GM20431 (cell line): ENCODE measurements around the gene FAM9C.
"Not testable (repeated sequence)": the region's sequence is repeated elsewhere in the genome, so short reads cannot be mapped to it uniquely, and the experiment has no call there.

Experiments used
- in situ Hi-C: fragments of 300-500 bp; cut with MseI, MboI; formaldehyde crosslinking; loops from one replicate; pipeline ENCODE4 v1.15.0; 2020; ENCODE audit warnings: low sequenced_read_pairs; ENCODE audit not compliant: unreplicated experiment

FAM9C gene

DNA sequence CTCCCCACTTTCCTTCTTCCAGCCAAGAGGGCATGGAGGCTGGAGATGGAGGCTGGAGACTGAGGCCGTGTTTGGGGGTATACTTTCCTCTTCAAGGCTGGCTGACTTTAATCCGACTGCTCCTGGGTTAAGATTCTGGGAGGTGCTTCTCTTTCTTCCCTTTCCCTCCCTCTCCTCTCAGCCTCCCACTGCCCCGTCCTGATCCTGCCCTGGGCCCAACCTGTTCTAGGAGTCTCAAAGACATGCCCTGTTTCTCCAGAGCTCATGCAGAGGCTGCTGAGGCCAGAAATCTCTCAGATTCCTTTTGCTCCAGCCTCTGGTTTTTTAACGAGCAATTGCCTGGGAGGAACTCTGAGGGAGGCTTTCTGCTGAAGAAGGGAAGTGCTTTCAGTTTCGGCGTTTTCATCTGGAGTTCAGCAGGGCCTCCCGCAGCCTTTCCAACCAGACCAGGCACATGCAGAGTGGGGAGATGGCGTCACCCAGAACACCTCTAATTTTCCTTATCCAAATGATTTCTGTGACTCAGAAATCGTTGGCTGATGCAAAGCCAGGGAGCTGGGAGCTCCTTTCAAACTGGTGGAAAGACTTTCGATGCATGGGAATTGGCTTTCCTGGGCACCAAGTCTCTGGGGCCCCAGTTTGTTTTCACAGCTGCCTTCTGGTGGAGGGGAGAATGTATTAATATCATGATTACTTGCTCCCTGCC lies 34.5 kb upstream of the FAM9C start:
- in situ Hi-C loops, result loop anchor here (25.0 kb wide), 1 partner anchor 92 kb away; the partner anchor contains the start of gene TMSB4X

DNA sequence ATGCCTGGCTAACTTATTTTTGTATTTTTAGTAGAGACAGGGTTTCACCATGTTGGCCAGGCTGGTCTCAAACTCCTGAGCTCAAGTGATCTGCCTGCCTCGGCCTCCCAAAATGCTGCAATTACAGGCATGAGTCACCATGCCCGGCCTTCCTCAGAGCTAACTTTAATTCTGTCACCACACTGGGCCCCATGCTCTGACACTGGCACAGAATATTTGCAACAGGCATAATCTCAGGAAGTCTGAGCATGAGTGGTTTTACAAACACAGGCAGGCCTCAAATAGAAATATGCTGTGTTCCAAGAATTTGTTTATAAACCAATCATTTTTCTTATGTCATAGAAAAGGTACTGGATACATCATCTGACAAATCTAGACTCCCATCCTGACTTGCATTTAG lies 32.7 kb upstream of the FAM9C start:
- in situ Hi-C loops, result loop anchor here (25.0 kb wide), 1 partner anchor 90 kb away; the partner anchor contains the start of gene TMSB4X

DNA sequence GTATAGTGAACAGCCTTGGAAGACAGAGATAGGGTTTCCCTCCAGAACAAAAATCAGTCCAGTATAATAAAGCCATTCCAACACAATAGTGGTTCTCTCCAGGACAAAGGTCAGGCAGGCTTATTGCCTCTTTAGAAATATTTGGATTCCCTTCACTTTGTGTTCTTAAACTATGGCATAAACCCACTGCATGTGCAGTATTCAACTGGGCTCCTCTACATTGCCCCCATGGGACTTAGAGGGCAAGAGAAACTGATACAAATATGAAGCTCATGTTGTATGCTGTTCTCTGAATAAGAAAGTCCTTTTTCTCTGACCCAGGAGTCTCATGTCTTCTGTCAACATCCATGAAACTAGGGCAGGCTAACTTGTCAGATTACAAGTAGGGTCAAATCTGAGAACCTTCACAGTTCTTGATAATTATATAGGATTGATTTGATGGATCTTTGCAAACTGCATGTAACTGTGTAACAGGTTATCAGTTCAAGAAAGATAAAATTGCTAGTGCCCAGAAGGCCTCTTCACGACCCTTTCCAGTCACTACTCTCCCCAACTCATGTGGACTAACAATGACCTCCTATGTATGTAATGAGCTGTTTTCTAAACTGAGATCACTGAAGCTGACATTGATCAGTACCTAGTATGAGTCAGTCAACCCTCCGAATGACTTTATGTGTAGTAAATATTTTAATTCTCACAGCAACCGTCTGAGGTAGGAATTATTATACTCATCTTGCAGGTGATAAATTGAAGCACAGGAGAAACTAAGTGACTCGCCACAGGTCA lies 31.9 kb upstream of the FAM9C start:
- in situ Hi-C loops, result loop anchor here (25.0 kb wide), 1 partner anchor 89 kb away; the partner anchor contains the start of gene TMSB4X

DNA sequence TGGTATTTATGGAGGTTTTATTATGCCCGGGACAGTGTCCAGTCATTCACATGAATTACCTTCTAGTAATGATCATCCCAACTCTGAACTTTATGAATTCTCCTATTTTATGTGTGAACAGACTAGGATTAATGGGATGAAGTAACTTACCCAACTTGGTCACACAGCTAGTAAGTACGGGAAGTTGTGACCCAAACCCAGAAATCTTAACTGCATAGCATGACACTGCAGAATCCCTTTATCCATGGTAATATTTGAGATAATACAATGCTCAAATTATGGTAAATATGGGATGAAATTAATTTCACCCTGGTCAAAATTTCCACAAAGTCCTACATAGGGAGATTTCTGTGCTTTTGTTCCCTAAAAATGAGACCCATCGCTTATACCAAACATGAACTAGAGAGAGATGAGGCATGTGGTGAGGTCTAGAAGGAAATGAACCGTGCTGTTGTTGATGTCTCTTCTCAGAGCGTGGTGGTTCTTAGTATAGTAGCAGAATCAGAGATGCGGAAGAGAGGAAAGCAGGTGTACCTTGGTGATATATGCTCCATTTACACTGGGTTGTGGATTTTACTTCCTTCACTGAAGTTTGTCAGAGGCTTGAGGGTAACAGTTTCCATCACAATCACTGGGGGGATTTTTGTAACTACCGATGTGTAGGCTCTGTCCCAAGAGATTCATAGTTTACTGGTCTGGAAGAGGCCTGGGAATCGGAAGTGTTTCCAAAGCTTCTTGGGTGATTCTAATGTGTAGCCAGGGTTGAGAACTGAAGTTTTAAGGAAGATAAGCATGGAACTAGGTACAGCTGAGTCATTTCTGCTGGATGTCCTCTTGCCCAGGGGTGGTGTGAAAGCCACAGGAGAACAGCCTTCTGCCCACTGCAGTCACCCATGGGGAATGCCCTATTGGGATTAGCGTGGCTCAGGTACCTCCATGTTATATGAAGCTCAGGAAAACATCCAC lies 30.2 kb upstream of the FAM9C start:
- in situ Hi-C loops, result loop anchor here (25.0 kb wide), 1 partner anchor 87 kb away; the partner anchor contains the start of gene TMSB4X

DNA sequence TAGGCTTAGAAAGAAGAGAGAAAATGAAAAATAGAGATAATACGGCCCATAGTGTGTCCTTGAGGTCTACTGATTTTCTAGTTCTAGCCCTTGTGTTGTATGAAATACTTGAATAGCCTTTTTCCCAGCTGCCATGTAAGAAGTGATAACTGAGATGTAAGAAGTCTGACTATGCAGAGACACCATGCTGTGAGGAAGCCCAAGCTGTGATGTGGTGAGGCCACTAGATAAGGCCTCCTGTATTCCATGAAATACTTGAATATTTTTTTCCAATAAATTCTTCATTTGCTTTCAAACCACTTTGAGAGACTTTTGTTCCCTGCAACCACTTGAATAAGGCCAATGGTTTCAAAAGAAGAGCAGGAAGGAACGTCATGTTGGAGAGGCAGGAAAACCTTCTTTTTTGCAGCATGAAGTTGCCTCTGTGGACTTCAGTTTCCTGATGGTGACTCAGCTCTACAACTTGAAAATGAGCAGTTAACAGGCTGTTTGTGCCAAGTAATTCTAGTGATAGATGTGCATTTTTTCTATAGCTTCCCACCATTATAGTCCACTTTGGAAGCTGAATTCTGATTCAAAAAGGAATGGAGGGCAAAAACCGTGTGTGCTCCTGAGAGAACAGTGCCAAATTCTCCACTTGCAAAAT lies 25.5 kb upstream of the FAM9C start:
- in situ Hi-C loops, result no loop called here

DNA sequence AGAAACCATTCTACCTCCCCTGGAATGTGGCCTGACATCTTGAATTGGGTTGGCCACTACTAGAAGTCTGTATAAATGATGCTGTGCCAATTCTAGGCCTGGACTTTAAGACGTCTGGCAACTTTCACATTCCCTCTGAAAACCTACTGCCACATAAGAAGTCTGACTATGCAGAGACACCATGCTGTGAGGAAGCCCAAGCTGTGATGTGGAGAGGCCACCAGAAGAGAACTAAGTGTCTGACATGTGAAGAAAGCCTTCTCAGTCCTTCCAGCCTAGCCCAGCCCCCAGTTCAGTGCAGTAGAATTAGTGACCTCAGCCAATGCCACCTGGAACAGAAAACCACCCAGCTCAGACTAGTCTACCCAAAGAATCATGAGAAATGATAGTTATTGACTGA lies 24.2 kb upstream of the FAM9C start:
- in situ Hi-C loops, result no loop called here

DNA sequence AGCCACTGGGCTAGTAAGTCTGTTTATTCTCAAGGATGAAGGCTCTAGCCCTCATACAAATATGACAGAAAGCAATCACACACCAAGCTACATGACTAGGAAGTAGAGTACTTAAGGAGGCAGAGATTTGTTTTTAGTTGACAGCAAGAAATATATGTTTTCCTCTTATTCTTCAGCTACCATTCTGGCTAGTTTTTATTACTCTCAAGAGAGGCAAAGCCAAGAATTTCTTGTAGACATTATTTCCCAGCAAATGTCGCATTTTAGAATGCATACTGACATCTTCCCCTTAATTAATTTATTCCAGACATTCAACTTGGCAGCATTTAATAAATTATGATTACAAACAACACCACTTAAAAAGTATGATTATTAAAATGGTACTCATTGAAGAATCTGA lies 23.4 kb upstream of the FAM9C start:
- in situ Hi-C loops, result no loop called here

DNA sequence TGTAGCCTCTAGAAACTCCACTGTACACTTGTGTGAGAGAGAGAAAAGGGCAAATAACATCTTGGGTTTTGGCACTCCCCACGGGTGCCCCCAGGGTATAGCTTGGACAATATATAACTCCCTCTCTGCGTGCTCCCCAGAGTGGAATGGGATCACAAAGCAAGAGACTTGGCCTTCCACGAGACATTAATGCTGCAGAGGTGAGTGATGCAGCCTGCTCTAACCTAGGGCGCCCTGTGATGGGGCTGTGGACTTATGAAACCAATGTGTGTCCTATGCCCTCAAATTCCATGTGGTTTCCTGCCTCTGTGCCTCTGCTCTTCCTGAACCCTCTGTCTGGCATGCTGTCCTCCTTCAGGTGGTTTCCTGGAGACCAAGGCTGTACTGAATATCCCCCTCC lies 22.0 kb upstream of the FAM9C start:
- in situ Hi-C loops, result no loop called here

DNA sequence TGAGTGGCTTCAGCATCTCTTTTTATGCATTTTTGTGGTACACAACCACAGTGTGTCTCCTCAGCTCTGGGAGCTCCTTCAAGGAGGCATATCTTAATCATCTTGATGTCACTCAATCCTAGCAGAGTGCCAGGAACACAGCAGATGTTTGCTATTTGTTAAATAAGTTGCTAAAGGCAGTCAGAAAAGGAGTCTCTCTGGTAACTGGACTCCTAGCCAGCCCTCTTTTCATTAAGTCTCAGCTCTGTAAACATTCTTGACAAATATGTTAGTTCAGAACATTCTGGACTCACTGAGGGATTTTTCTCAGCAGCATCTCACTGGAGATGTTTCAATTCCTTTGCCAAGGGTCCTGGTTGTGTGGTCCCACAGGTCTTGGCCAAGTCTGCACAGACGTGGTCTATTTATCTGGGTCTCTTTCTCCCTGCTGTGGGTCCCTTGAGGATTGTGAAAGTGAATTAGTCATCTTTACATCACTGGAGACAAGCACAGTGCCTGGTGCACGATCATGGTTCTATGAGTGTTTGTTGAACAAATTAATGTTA lies 20.3 kb upstream of the FAM9C start:
- in situ Hi-C loops, result no loop called here

DNA sequence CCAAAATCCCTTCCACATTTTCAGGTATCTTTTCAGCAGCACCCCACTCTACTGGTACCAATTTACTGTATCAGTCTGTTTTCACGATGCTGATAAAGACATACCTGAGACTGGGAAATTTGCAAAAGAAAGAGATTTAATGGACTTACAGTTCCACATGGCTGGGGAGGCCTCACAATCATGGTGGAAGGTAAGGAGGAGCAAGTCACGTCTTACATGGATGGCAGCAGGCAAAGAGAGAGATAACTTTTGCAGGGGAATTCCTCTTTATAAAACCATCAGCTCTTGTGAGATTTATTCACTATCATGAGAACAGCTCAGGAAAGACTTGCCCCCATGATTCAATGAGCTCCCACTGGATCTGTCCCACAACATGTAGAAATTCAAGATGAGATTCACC lies 18.7 kb upstream of the FAM9C start:
- in situ Hi-C loops, result not testable (repeated sequence)

DNA sequence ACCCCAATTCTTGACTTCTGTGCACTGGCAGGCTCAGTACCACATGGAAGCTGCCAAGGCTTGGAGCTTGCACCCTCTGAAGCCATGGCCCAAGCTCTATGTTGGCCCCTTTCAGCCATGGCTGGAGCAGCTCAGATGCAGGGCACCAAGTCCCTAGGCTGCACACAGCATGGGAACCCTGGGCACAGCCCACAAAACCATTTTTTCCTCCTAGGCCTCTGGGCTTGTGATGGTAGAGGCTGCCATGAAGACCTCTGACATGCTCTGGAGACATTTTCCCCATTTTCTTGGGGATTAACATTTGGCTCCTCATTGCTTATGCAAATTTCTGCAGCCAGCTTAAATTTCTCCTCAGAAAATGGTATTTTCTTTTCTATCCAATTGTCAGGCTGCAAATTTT lies 17.9 kb upstream of the FAM9C start:
- in situ Hi-C loops, result not testable (repeated sequence)

DNA sequence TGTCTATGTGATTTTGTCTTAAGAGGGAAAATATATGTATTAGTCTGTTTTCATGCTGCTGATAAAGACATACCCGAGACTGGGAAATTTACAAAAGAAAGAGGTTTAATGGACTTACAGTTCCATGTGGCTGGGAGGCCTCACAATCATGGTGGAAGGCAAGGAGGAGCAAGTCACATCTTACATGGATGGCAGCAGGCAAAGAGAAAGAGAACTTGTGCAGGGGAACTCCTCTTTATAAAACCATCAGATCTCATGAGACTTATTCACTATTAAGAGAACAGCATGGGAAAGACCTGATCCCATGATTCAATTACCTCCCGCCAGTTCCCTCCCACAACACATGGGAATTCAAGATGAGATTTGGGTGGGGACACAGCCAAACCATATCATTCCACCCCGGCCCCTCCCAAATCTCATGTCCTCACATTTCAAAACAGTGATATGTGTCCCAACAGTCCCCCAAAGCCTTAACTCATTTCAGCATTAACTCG lies 16.8 kb upstream of the FAM9C start:
- in situ Hi-C loops, result not testable (repeated sequence)

DNA sequence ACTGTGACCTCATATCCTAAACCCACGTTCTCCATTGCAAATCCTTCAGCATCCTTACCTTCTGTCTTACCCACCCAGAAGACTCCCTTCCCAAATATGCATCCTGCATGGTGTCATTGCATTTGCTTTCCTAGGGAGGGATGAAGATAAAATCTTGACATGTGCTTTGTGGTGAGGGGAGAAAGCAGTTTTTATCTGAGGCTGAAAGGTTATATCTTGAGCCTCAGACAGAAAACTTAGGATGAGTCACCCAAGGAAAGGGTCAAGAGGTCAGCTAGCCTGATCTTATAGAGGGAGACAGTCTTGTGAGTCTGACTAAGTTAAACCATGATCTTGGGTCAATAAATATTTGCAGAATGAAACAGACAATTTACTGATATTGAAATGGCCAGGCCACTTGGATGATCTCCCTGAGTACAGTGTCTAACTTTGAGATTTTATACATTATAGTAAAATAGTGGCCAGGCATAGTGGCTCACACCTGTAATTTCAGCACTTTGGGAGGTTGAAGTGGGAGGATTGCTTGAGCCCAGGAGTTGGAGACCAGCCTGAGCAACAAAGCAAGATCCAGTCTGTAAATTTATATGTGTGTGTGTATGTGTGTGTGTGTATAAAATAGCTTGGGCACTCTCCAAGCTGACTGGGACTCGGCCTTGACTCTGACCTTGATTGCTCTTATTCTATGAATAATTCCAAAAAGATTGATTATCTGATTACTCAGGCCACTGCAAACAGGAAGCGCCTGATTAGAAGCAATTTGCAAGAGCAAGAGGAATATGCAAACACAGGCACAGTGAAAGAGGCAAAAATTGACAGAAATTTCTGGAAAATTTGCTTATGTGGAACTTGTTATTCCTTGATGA lies 15.4 kb upstream of the FAM9C start:
- in situ Hi-C loops, result no loop called here

DNA sequence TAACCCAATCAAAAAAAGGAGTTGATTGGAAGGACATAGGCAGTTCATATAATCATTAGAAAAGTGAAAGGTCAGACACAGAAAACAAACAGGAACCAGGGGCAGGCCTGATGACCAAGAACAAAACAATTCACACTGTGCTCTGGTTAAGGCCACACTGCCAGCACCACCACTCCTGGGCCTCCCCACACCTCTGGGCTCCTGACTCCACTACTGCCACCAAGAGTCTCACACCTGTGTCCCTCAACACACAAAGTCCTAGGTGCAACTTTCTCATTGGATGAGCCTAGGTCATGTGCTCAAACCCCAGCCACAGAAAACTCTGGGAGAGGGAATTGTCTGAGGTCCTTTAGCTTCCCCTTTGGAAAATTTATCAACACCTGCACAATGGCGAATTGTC lies 11.1 kb upstream of the FAM9C start:
- in situ Hi-C loops, result no loop called here

DNA sequence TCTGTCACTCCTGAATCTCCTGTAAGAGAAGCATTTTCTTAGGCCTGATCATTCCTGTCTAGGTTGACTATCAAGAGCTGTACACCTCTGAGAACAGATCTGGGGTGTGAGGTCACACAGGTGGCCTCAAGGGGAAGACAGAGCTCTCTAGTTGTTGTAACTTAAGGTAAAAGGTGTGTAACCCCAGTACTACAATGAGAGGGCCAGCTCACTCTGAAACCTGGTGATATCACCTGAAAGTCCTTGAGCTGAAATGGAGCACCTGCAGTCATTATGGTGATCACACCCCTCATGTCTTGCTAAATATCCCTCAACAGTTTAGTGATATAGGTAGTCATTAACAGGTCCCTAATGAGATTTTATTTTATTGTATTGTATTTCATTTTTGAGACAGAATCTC lies 8.8 kb upstream of the FAM9C start:
- in situ Hi-C loops, result no loop called here

DNA sequence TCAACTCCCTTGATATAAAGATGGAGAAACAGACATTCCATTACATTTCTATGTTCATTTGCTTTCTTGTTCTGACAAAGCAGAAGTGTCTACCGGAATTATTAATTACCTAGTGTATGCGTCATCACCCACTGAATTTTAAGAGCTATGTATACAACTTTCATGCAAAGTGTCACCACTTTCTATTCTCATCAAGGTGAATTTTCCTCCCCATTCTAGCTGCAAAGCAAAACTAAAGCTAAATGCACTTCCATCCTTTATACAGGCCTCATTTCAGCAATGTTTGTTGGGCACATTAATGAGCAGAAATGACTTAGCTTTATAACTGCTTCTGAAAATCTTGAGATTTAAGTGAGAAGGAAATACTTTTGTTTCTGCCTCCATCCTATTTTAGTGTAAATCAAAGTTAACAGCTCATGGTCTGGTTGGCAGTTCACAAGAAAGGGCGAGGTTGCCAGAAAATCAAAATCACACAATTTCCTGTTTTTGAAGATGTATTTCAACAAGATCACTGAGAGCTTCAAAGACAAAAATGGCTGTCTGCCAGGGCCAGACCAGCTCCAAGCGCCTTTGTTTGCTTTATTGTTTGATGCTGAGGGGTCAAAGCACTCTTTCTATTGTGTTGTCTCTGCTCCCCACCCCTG lies 7.2 kb upstream of the FAM9C start:
- in situ Hi-C loops, result no loop called here

DNA sequence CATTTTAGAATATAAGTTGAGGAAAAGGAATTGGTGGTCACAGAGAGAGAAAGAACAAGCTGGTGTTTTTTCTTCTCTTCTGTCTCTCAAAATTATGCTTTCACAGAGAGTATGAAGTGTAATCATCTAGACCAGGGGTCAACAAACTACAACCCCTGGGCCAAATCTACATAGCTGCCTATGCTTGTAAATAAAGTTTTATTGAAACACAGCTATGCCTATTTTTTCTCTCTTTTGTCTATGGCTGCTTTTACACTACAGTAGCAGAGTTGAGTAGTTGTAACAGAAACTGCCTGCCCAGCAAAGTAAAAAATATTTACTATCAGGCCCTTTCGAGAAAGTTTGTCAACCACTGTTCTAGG lies 6.7 kb upstream of the FAM9C start:
- in situ Hi-C loops, result no loop called here

DNA sequence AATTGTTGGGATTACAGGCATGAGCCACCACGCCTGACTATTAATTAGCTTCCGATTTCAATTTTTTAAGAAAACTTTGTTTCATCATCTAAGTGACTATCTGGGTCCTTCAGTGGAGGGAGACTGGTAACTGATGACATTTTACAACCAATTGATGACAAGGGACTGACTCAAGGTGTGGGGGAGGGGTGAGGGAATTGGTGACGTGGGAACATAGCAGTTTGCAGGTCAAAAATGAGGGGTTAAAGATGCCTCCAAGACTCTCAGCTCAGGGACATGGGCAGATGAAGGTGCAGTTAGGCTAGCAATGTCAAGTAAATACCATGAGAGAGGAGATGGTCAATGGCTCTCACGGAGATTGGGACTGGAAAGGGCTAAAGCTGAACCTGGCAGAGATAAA lies 5.7 kb upstream of the FAM9C start:
- in situ Hi-C loops, result no loop called here
